ENCODE measurements around the gene C11orf24.
"Not testable (repeated sequence)": the region's sequence is repeated elsewhere in the genome, so short reads cannot be mapped to it uniquely, and the experiment has no call there.

Gene C11orf24

DNA sequence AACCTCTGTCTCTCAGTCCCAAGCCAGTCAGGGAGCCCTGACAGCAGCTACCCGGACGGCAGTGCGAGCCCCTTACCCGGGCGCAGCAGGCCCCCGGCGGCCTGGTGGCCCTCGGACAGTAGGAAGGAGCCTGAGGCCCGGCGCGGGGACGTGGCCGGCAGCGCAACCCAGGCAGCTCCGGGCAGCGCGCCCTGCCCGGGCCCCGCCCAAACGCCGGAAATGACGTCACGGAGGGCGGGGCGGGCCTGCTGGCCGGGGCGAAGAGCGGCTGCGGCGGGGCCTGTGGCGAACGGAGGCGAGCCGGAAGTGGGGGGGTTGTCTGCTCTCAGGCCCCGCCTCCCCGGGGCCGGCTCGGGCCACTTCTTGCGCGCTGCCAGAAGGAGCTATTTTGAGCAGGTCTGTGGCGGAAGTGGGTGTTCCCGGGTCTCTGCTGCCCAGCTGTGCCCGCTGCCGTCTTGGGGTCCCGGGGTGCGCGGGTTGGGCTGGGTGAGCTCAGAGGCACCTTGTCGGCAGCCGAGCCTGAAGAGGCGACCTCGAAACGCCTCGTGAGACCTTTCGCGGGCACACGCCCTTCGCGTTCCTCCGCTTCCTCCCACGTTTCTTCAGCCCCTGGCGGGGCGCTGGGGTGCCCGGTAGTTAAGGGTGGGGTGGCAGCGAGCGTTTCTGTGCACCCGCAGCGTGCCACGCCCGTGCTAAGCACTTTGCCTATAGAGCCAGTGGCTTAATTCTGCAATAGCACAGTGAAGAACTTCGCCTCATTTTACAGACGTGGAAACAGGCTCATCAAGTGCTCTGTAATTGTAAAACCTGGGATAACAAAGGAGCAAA is at the start of gene C11orf24:
Gene C11orf24 (minus strand): TSS at position 193 of the 828 bp plus-strand sequence. CDS start 8,206 bp downstream, outside the sequence.
- peak; percentile 71 to 93 for DNase-seq

- no peak for DNase-seq
These were observed 45.5 kb upstream of the C11orf24 start for GRCh38 chr11:68317147-68317785.

- DNase-seq, result no peak
These were observed 43.6 kb upstream of the C11orf24 start for GRCh38 chr11:68315171-68315920.

GRCh38 chr11:68314203-68315170 is 42.7 kb upstream of the C11orf24 start:
- no peak for DNase-seq

DNA sequence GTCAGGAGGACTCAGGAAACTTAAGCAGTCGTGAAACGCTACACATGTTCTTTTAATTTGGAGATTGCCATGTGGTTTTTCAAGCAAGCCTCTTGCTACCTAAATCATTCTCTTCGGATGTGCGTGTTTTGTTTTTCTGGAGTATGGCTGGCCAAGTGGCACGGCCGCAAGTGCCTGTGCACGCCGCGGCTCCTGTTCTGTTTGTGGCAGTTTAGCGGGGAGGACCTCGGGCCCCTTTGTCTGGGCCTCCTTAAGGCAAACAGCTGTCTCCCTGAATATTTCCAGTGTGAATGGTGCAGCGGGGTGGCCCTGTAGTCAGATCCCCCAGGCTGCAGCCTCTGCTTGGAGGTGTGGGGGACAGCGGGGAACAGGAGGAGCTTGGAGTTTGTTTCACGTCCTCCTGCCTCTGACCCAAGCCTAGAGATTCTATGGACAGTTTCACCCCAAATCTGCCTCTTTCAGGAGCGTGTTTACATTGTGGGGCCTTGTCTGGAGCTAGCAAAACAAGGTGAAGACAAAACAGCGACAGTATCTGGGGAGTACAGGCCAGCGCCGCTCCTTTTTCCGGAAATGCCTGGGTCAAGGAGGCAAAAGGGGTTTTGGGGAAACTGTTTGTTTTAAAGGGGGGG is 41.9 kb upstream of the C11orf24 start:
- peak in 1 of 2 experiments; percentile 45 for DNase-seq

DNA sequence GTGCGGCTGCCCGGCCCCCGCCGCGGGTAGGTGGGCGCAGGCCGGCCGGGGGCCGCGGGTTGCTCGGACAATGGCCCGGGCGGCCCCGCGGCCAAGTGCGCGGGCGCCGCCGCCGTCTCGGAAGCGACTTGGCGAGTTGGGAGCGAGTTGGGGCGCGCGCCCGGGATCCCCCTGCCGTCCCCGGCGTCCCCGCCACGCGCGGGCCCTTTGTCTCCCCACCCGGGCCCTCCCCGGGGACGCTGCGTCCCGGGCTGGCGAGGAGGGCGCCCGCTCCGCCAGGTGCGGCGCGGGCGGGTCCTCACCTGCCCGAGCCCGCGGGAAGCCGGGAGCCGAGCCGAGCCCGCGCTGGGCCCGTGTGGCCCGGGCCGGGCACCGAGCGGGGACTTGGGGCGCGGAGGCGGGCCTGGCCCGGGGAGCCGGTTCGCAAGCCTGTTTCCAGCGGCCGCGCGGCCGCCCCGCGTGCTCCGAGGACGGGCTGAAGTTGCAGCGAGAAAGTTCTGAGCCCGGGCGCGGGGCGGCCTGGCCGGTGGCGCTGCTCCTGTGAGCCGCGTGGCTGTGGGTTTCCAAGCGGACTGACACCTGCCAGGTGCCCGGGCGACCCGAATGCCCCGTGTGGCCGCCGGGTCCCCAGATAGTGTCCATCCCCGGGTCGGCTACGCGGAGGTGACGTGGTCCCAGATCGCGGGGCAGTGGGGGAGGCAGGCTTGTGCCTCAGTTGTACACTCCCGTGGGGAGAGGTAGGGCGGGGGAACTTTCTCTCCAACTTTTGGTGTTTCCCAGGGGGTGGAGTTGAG is 41.2 kb upstream of the C11orf24 start:
- DNase-seq, result no peak

DNA sequence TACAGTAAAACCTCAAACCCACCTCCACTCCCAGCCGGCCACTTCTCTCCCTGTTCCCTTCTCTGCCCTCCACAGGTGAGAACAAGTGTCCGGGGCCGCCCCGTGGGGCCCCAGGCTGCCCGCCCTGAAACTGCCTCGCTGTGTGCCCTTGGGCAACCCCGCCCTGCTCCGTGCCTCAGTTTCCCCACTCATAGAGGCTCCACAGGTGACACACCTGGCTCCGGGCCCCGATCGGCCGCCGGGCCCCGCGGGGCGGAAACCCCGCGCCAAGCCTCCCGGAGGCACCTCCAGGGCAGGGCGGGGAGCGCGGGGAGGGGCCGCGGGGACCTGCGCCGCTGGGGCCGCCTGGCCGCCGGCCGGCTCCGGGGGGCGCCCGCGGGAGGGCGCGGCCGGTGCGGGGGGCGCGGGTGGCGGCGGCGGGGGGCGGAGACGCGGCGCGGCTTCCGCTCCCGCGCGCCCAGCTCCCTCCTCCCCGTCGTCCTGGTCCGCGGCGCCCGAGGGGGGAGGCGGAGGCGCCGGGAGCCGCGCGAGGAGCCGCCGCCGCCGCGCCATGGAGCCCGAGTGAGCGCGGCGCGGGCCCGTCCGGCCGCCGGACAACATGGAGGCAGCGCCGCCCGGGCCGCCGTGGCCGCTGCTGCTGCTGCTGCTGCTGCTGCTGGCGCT is 40.5 kb upstream of the C11orf24 start, which contains the start of gene LRP5:
Gene LRP5 (plus strand): TSS at position 475 of the 663 bp plus-strand sequence. CDS start 124 bp downstream, at position 599.
- DNase-seq, result peak in 1 of 2 experiments; percentile 37

DNA sequence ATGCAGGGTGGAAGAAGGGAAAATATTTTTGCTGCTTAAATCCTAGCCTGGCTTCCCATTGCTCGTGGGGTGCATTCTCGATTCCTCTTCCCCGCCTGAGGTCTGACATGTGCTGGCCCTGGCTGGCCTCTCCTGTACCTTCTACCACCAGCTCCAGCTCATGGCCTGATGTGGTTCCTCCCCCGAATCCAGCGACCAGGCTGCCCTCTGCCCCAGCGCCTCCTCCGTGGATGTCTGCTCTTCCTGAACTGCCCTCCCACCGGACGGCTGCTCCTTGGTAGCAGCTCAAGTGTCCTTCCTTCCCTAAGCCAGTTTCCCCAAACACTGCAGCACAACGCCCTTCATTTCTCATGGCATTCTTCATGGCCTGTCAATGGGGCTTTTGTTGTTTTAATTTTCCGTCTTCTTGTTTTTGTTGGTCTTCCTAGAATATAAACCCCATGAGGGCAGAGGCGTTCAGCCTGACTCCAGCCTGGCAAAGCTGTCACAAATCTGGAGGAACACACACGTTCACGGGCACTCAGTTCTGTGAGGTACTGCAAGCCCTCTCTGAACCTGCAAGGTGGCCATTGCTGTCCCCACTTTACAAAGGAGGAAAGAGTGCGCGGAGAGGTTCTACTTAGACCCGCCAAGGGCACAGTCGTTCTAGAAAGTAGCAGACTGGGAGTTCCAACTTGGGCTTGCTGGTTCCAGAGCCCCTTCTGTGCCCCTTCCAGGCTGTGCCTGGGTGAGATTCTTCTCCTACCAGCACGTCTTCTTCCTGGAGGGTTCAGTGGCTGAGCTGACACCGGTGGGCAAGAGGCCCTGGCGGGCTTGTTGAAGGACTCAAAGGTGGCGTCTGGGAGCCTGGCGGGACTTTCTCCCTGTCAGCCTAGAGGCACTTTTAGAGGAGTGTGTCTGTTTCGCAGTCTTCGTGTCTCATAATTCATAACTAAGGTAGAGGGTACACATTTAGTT is 39.7 kb upstream of the C11orf24 start:
- DNase-seq, result no peak

DNA sequence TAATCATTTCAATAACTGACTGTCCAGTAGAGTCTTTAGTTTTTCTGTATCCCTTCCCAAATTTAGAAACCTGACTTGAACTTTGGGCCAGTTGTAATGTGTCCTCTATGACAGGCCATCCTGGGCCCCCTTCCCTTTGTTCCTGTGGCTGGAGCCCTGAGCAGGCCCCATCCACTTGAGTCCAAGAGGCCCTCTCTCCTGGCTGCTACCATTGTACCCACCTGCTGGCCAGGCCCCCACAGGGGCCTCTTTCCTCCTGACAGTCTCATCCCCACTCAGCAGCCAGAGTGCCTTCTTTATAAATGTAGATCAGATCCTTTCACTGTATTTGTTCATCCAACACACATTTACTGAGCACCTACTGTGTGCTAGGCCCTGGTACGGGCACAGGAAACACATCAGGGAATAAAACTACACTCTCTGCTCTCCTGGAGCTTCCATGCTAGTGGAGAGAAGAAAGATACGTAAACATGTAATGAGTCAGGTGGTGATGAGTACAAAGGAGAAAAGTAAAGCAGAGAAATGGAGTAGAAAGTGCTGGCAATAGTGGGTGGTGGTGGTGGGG is 37.9 kb upstream of the C11orf24 start:
- no peak for DNase-seq

GRCh38 chr11:68308068-68308467 is 36.3 kb upstream of the C11orf24 start:
- no peak for DNase-seq

DNA sequence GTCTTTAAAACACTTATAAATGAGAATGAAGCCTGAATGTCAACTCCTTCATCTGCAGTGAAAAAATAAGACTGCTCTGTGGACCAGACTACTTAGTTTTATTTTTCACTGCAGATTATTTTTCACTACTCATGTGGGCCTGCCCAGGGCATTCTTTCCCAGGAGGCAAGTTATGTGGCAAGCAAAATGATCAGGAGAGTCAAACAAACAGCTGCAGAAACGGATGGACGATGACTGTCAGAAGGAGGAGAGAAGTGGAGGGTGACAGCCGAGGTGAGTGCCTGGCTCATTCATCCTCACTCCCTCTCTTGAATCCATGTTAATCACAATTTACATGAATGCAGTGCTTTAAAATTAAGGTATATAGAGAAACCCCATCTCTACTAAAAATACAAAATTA is 34.9 kb upstream of the C11orf24 start:
- DNase-seq, result no peak

DNA sequence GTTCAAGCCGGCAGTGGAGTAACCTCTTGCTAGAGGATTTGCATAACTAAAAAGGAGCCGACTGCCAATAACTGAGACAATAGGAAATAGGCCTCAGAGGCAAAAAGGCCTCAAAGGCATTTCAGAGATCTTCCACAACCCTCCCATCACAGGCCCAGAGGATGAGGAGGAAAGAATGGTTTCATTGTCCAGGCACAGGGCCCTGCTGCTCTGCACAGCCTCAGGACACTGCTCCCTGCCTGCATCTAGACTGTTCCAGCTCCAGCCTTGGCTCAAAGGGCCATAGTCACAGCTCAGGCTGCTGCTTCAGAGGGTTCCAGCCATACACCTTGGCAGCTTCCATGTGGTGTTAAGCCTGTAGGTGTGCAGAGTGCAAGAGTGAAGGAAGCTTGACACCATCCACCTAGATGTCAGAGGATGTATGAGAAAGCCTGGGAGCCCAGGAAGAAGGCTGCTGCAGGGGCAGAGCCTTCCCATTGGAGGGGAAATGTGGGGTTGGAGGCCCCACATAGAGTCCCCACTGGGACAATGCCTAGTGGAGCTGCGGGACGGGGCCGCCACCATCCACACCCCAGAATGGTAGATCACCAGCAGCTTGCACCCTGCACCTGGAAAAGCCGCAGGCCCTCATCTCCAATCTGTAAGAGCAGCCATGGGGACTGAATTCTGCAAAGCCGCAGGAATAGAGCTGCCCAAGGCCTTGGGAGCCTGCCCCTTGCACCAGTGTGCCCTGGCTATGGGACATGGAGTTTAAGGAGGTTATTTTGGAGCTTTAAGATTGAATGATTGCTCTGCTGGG is 32.4 kb upstream of the C11orf24 start:
- DNase-seq, result no peak

- DNase-seq, result no peak
These were observed 31.3 kb upstream of the C11orf24 start for GRCh38 chr11:68303083-68303482.

GRCh38 chr11:68302670-68303069 is 30.9 kb upstream of the C11orf24 start:
- DNase-seq, result peak; percentile 52 to 80

DNA sequence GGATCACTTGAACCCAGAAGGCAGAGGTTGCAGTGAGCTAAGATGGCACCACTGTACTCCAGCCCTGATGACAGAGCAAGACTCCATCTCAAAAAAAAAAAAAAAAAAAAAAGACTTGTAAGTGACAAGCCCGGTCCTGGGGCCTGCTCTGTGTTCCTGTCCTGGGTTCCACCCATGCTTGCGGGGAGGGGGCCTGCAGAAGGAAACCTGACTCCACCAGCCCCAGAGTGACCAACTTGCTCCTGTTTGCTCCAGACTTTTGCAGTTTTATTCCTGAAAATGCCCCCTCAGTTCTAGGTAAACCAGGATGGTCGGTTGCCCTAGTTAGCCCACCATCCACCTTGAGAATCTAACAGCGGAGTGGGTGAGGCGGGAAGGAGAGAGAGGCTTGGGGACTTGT is 30.5 kb upstream of the C11orf24 start:
- no peak for DNase-seq

DNA sequence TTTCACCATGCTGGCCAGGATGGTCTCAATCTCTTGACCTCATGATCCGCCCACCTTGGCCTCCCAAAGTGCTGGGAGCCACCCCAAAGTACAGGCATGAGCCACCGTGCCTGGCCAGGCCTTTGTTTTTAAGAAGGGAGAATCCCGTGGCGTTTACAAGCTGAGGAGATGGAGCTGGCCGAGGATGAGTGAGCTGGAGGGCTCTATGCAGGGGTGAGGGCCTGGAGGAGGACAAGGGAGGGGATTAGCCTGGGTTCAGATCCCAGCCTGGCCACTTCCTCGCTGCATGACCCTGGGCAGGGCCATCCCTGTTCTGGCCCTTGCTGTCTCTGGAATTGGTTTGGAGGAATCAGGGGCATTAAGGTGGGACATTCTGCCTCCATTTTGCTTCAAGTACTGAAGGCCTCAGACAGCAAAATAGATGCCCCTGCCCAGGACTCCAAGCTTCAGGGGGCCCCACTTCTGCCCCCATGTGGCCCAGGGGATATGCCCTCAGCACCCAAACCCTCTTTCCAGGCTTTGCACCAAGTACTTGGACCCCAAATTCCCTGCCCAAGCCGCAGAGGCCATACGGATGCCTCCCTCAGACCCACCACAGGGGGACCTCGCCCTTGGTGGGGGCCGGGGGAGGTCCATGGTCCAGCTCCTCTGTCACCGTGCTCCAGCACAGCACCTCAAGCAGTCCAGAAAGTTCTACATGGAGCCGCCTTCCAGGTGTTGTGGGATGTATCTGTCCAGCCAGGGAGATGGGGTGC is 28.5 kb upstream of the C11orf24 start:
- DNase-seq, result no peak

GRCh38 chr11:68299517-68299879 is 27.7 kb upstream of the C11orf24 start:
- not testable (repeated sequence) for DNase-seq
